HepG2 (cell line): ENCODE measurements around the gene RNF4. TPM values are rescaled to one million over a fixed set of nuclear protein-coding genes. Genes with fewer than 3 reads are reported as not detected.
A peak's percentile ranks its signal among the peaks of the same experiment; 100 is the strongest.

Experiments
- ATAC-seq: fragments of 200-7000 bp; cut with Tn5 transposase; 3 replicates; pipeline ENCODE4 v1.9.1; 2020; ENCODE audit warnings: mild to moderate bottlenecking, moderate library complexity
- BruUV-seq: library from RNA; stranded (reverse); fragments of 400-500 nt; replicated peaks from 2 replicates; lab custom pipeline; 2021; lab: Mats Ljungman, UMichigan
- CTCF ChIA-PET: fragments of 300-600 bp; formaldehyde crosslinking; extraction: SDS; loops from one replicate; lab custom pipeline; 2021; ENCODE audit warnings: low total read pairs, inconsistent platforms, low intra/inter-chr PET ratio; lab: Yijun Ruan, JAX
- POLR2A ChIA-PET: fragments of 350-600 bp; sonication (Branson Sonifier 250); formaldehyde crosslinking; loops from one replicate; lab custom pipeline; 2020; ENCODE audit warnings: antibody characterized with exemption, inconsistent platforms; lab: Yijun Ruan, JAX
- DNase-seq: peaks from one replicate; pipeline ENCODE4 v3.0.0-alpha.2; 2015; ENCODE audit warnings: low spot score
- FAIRE-seq: peaks from 3 replicates; lab custom pipeline; 2011; peaks lifted over from hg19 to GRCh38; lab: Jason Lieb, UNC
- H2AFZ ChIP-seq: one replicate; pipeline ENCODE4 v1.6.1; 2011; ENCODE audit warnings: low read length, inconsistent platforms
- H3K27ac ChIP-seq: fragments of 300-600 bp; 3 replicates; pipeline ENCODE4 v1.8.0; 2011; ENCODE audit warnings: mixed run types, mild to moderate bottlenecking, mixed read lengths, low read length, inconsistent platforms; ENCODE audit not compliant: insufficient read depth; ENCODE audit errors: extremely low read length
- H3K27me3 ChIP-seq, 2 experiments: fragments of 200-600 bp in 1 of 2; 2 replicates in 1 of 2; 3 replicates in 1 of 2; pipeline versions ENCODE4 v1.6.0 to v1.8.0; 2011; ENCODE audit warnings: low read length in 2 of 2, mild to moderate bottlenecking in 2 of 2, moderate library complexity in 2 of 2, inconsistent platforms in 1 of 2; ENCODE audit not compliant: insufficient read depth in 2 of 2, control insufficient read depth in 1 of 2
- H3K36me3 ChIP-seq, 2 experiments: fragments of 200-600 bp in 1 of 2; replicated peaks in 1 of 2; 2 replicates in 1 of 2; 3 replicates in 1 of 2; pipeline versions ENCODE4 v1.5.1 to v1.8.0; 2011; ENCODE audit warnings: low read length in 2 of 2, inconsistent platforms in 1 of 2; ENCODE audit not compliant: insufficient read depth in 2 of 2, control insufficient read depth in 1 of 2
- H3K4me1 ChIP-seq: 2 replicates; pipeline ENCODE4 v1.5.1; 2012; ENCODE audit warnings: low read length, inconsistent platforms; ENCODE audit not compliant: insufficient read depth
- H3K4me2 ChIP-seq: 2 replicates; pipeline ENCODE4 v1.6.0; 2011; ENCODE audit warnings: low read depth, low read length, inconsistent platforms
- H3K4me3 ChIP-seq, 3 experiments: fragments of 200-600 bp in 1 of 3; sonication (generic), shearing (Covaris generic) in 1 of 3; replicated peaks in 1 of 3; 2 replicates each; pipeline ENCODE4 v1.5.1; 2011 to 2016; ENCODE audit warnings: low read length in 3 of 3, inconsistent platforms in 2 of 3, low read depth in 2 of 3, mild to moderate bottlenecking in 2 of 3, control low read depth in 1 of 3, mixed read lengths in 1 of 3; ENCODE audit not compliant: insufficient read depth in 1 of 3
- H3K79me2 ChIP-seq: one replicate; pipeline ENCODE4 v1.6.1; 2011; ENCODE audit warnings: low read length, inconsistent platforms; ENCODE audit not compliant: insufficient read depth
- H3K9ac ChIP-seq: 2 replicates; pipeline ENCODE4 v1.6.0; 2011; ENCODE audit warnings: mild to moderate bottlenecking, low read depth, low read length, inconsistent platforms; ENCODE audit not compliant: insufficient read depth
- H3K9me3 ChIP-seq: 2 replicates; pipeline ENCODE4 v1.5.1; 2012; ENCODE audit warnings: mild to moderate bottlenecking, low read length
- H4K20me1 ChIP-seq: 2 replicates; pipeline ENCODE4 v1.6.0; 2011; ENCODE audit warnings: inconsistent platforms, mild to moderate bottlenecking, low read length, moderate library complexity; ENCODE audit not compliant: insufficient read depth
- GATAD1 ChIP-seq: IDR thresholded peaks from 2 replicates; pipeline ENCODE4 v1.6.1; 2016; ENCODE audit warnings: missing genetic modification reagents, missing compliant biosample characterization
- HNF4A ChIP-seq: sonication (generic); formaldehyde crosslinking; IDR thresholded peaks from 2 replicates; pipeline ENCODE4 v1.4.0; 2020; ENCODE audit warnings: missing genetic modification reagents
- MLX ChIP-seq: IDR thresholded peaks from 2 replicates; pipeline ENCODE4 v1.6.1; 2016
- PAXIP1 ChIP-seq: sonication (generic); formaldehyde crosslinking; conservative IDR thresholded peaks from 2 replicates; pipeline ENCODE4 v1.4.0; 2020; ENCODE audit warnings: mild to moderate bottlenecking, missing genetic modification reagents, moderate library complexity
- WGBS: methylation state at CpG from one replicate; pipeline ENCODE4 v1.1.6; 2017; ENCODE audit warnings: low lambda C conversion rate; 5-methylcytosine and 5-hydroxymethylcytosine counted together
- in situ Hi-C: cut with HindIII; loops from 2 replicates; pipeline ENCODE4 v1.10.0; 2017; ENCODE audit warnings: low pct_unique_long_range_greater_than_20kb; ENCODE audit not compliant: extremely low pct_ligation_motif_present
- intact Hi-C: fragments of 100-400 bp; cut with micrococcal nuclease; formaldehyde crosslinking; loops from one replicate; pipeline ENCODE4 v1.10.0; 2022; ENCODE audit not compliant: unreplicated experiment
- polyA plus RNA-seq, 8 experiments: library from polyadenylated mRNA; depleted of rRNA in 3 of 8; stranded (reverse) in 7 of 8; unstranded in 1 of 8; fragments of >200 nt; fragmentation: Illumina TruSeq in 4 of 8; extraction: Trizol in 4 of 8; gene quantifications; 2 replicates each; pipeline versions ENCODE4 v1.2.1 to v1.2.3, GENCODE V29; 2011 to 2016; ENCODE audit warnings: low read depth in 4 of 8, missing spikeins in 1 of 8, mixed read lengths in 1 of 8; ENCODE audit not compliant: insufficient read depth in 1 of 8
- total RNA-seq, 5 experiments: library from RNA; depleted of rRNA; stranded (reverse); fragments of >200 nt; fragmentation: Illumina TruSeq; extraction: Trizol; gene quantifications; 2 replicates each; pipeline ENCODE4 v1.2.3, GENCODE V29; 2016; ENCODE audit warnings: low read depth in 1 of 5
- TF ChIP-seq, protein P1 (sequence below): sonication (generic); formaldehyde crosslinking; IDR thresholded peaks from 2 replicates; pipeline ENCODE4 v1.4.0; 2020; ENCODE audit warnings: mild to moderate bottlenecking, missing genetic modification reagents
- TF ChIP-seq, protein P2 (sequence below): sonication (generic); formaldehyde crosslinking; conservative IDR thresholded peaks from 2 replicates; pipeline ENCODE4 v1.8.1; 2023; ENCODE audit warnings: missing genetic modification reagents

Gene RNF4
- total and polyA plus RNA-seq, 2 of the 13 experiments (the other 11 are each of a cell fraction or from before 2014, with no cell fraction given), result 38.1 to 45.1 TPM

DNA sequence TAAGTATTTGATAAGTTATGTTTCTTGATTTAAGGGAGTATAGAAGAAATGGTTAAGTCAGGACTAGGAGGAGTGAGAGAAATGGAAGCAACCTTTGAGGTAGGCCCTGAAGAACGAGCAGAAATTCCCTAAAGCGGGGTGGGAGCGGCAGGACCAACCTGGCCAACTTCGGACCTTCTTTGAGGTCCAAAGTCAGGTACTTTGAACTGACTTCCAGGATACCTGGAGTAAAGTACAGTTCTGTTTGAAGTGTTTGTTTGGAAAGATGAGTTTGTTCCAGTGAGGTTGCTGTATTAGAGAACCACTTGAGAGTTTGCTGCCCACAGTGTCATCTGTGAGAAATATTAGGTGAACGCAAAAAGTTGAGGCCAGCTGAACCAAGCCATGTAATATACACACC lies 11.7 kb downstream of the RNF4 start:
- Histone ChIP-seq H3K79me2 (peaks cover 95% of the 10 kb centered on the region), H3K27ac (peak overlapping the region; percentile 37), H3K36me3 (peaks cover 0 to 2% of the 10 kb centered on the region in 2 experiments; a peak in 4 of 5 replicates), H3K9ac (no peak overlapping the region), H3K27me3 (no peaks in the 10 kb centered on the region), H3K4me1 (peaks cover 77% of the 10 kb centered on the region), H2AFZ (no peak overlapping the region), H4K20me1 (peaks cover 75% of the 10 kb centered on the region), H3K4me3 (no peak overlapping the region), H3K4me2 (no peak overlapping the region; the same call in 1 of the 2 replicates), H3K9me3 (no peaks in the 10 kb centered on the region)
- FAIRE-seq (no peak), ATAC-seq (no peak), DNase-seq (no peak)
- WGBS, result 60% methylated on average over 5 of the region's 5 CpGs
- intact Hi-C loops (no loop called here), in situ Hi-C loops (no loop called here)
- ChIA-PET POLR2A (no interaction called here), CTCF (no interaction called here)
- BruUV-seq, result no TSS peak
- TF ChIP-seq, protein P1, sequence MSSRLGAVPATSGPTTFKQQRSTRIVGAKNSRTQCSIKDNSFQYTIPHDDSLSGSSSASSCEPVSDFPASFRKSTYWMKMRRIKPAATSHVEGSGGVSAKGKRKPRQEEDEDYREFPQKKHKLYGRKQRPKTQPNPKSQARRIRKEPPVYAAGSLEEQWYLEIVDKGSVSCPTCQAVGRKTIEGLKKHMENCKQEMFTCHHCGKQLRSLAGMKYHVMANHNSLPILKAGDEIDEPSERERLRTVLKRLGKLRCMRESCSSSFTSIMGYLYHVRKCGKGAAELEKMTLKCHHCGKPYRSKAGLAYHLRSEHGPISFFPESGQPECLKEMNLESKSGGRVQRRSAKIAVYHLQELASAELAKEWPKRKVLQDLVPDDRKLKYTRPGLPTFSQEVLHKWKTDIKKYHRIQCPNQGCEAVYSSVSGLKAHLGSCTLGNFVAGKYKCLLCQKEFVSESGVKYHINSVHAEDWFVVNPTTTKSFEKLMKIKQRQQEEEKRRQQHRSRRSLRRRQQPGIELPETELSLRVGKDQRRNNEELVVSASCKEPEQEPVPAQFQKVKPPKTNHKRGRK (CRISPR knock-in tag), result no peak
- TF ChIP-seq GATAD1 (no peak), HNF4A (CRISPR knock-in tag) (peak; percentile 67), MLX (no peak), PAXIP1 (CRISPR knock-in tag) (0 out of 2 replicates have a peak, but pooled peaks have one; percentile 13)
- TF ChIP-seq, protein P2, sequence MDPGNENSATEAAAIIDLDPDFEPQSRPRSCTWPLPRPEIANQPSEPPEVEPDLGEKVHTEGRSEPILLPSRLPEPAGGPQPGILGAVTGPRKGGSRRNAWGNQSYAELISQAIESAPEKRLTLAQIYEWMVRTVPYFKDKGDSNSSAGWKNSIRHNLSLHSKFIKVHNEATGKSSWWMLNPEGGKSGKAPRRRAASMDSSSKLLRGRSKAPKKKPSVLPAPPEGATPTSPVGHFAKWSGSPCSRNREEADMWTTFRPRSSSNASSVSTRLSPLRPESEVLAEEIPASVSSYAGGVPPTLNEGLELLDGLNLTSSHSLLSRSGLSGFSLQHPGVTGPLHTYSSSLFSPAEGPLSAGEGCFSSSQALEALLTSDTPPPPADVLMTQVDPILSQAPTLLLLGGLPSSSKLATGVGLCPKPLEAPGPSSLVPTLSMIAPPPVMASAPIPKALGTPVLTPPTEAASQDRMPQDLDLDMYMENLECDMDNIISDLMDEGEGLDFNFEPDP, result no peak
